Liver (tissue), 9 donors: Measurements from ENCODE around the gene INTS1. TPM values are rescaled to one million over a fixed set of nuclear protein-coding genes. Genes with fewer than 3 reads are reported as not detected.

Experiments
- DNase-seq: peaks from one replicate; pipeline ENCODE4 v3.0.0-alpha.2; 2017; ENCODE audit warnings: low spot score
- H3K27ac ChIP-seq, 2 donors: one replicate each; pipeline ENCODE4 v1.7.0; 2013; ENCODE audit warnings: inconsistent platforms in 2 of 2, low read length in 2 of 2, control low read depth in 1 of 2, low read depth in 1 of 2, mild to moderate bottlenecking in 1 of 2
- H3K27me3 ChIP-seq, 4 donors: one replicate each; pipeline versions ENCODE4 v1.6.1 to v1.7.0; 2013; ENCODE audit warnings: low read length in 3 of 4, inconsistent platforms in 1 of 4, mild to moderate bottlenecking in 1 of 4, moderate library complexity in 1 of 4; ENCODE audit not compliant: control insufficient read depth in 4 of 4, insufficient read depth in 4 of 4
- H3K36me3 ChIP-seq, 4 donors: one replicate each; pipeline versions ENCODE4 v1.6.1 to v1.7.0; 2013; ENCODE audit warnings: low read length in 3 of 4, mild to moderate bottlenecking in 3 of 4, low read depth in 1 of 4, moderate library complexity in 1 of 4; ENCODE audit not compliant: control insufficient read depth in 4 of 4, insufficient read depth in 3 of 4
- H3K4me1 ChIP-seq, 4 donors: one replicate each; pipeline versions ENCODE4 v1.6.1 to v1.7.0; 2013; ENCODE audit warnings: low read length in 3 of 4, mild to moderate bottlenecking in 3 of 4, moderate library complexity in 1 of 4; ENCODE audit not compliant: control insufficient read depth in 4 of 4, insufficient read depth in 4 of 4
- H3K4me3 ChIP-seq, 3 donors: one replicate each; pipeline versions ENCODE4 v1.6.1 to v1.7.0; 2013; ENCODE audit warnings: low read length in 3 of 3, control low read depth in 1 of 3, low read depth in 1 of 3, mild to moderate bottlenecking in 1 of 3
- H3K9ac ChIP-seq, 2 donors: one replicate each; pipeline ENCODE4 v1.7.0; 2013; ENCODE audit warnings: low read length in 2 of 2, mild to moderate bottlenecking in 2 of 2, moderate library complexity in 2 of 2, control low read depth in 1 of 2, low read depth in 1 of 2
- H3K9me3 ChIP-seq, 4 donors: one replicate each; pipeline versions ENCODE4 v1.6.1 to v1.7.0; 2013; ENCODE audit warnings: low read length in 3 of 4; ENCODE audit not compliant: control insufficient read depth in 4 of 4
- EGR1 ChIP-seq, 2 donors: IDR thresholded peaks; 2 replicates each; pipeline ENCODE4 v1.6.1; 2016 to 2018; ENCODE audit warnings: antibody characterized with exemption in 2 of 2, low read depth in 2 of 2
- FOXA1 ChIP-seq: IDR thresholded peaks from 2 replicates; pipeline ENCODE4 v1.6.1; 2016; ENCODE audit warnings: antibody characterized with exemption
- FOXA2 ChIP-seq: IDR thresholded peaks from 2 replicates; pipeline ENCODE4 v1.6.1; 2016; ENCODE audit warnings: antibody characterized with exemption
- GABPA ChIP-seq, 2 donors: IDR thresholded peaks in 1 of 2; conservative IDR thresholded peaks in 1 of 2; 2 replicates each; pipeline ENCODE4 v1.6.1; 2016; ENCODE audit warnings: antibody characterized with exemption in 2 of 2, mild to moderate bottlenecking in 1 of 2, moderate library complexity in 1 of 2
- HNF4G ChIP-seq: IDR thresholded peaks from 2 replicates; pipeline ENCODE4 v1.6.1; 2016; ENCODE audit warnings: antibody characterized with exemption
- JUND ChIP-seq, 2 donors: IDR thresholded peaks; 2 replicates each; pipeline ENCODE4 v1.6.1; 2016; ENCODE audit warnings: antibody characterized with exemption in 2 of 2
- NR2F2 ChIP-seq: IDR thresholded peaks from 2 replicates; pipeline ENCODE4 v1.6.1; 2016; ENCODE audit warnings: antibody characterized with exemption
- RAD21 ChIP-seq, 2 donors: IDR thresholded peaks; 2 replicates each; pipeline ENCODE4 v1.6.1; 2016; ENCODE audit warnings: antibody characterized with exemption in 2 of 2, mild to moderate bottlenecking in 2 of 2
- RXRA ChIP-seq, 2 donors: IDR thresholded peaks; 2 replicates each; pipeline ENCODE4 v1.6.1; 2017 to 2018; ENCODE audit warnings: antibody characterized with exemption in 2 of 2, mild to moderate bottlenecking in 1 of 2
- SP1 ChIP-seq: IDR thresholded peaks from 2 replicates; pipeline ENCODE4 v1.6.1; 2018; ENCODE audit warnings: antibody characterized with exemption, mild to moderate bottlenecking
- TAF1 ChIP-seq: conservative IDR thresholded peaks from 2 replicates; pipeline ENCODE4 v1.6.1; 2016; ENCODE audit warnings: antibody characterized with exemption, mild to moderate bottlenecking
- YY1 ChIP-seq: IDR thresholded peaks from 2 replicates; pipeline ENCODE4 v1.6.1; 2016; ENCODE audit warnings: antibody characterized with exemption, mild to moderate bottlenecking
- WGBS: extraction: QIAGEN DNeasy Blood & Tissue Kit; methylation state at CpG from one replicate; pipeline ENCODE4 v1.1.7; 2013; 5-methylcytosine and 5-hydroxymethylcytosine counted together
- polyA plus RNA-seq, 2 donors: library from polyadenylated mRNA; stranded (reverse) in 1 of 2; unstranded in 1 of 2; fragments of 200-250 nt in 1 of 2; fragments of >200 nt in 1 of 2; fragmentation: Nextera tagmentation in 1 of 2; extraction: Ambion mirVana in 1 of 2; gene quantifications; one replicate each; pipeline versions ENCODE4 v1.2.1 to v1.2.3, GENCODE V29; 2013 to 2015
- total RNA-seq, 2 donors: library from RNA; depleted of rRNA; stranded (reverse); fragments of >200 nt; gene quantifications; one replicate each; pipeline ENCODE4 v1.2.3, GENCODE V29; 2014
- TF ChIP-seq, protein P1 (sequence below): IDR thresholded peaks from 2 replicates; pipeline ENCODE4 v1.6.1; 2016; ENCODE audit warnings: antibody characterized with exemption
- TF ChIP-seq, protein P2 (sequence below): IDR thresholded peaks from 2 replicates; pipeline ENCODE4 v1.6.1; 2016; ENCODE audit warnings: antibody characterized with exemption
- TF ChIP-seq, protein P3 (sequence below): fragments of 150-350 bp; IDR thresholded peaks from 2 replicates; pipeline ENCODE4 v1.5.1; 2017; ENCODE audit warnings: improper control_type of control experiment, low read depth, low read length; ENCODE audit not compliant: missing input control
- TF ChIP-seq, protein P4 (sequence below): IDR thresholded peaks from 2 replicates; pipeline ENCODE4 v1.6.1; 2016; ENCODE audit warnings: antibody characterized with exemption
- donor health status: healthy.
- donor health status: healthy.
- donor health status: healthy.
- donor health status: healthy.
- donor health status: healthy.

Gene INTS1
- total and polyA plus RNA-seq, 4 donors = 14.6 to 37.9 (median 30.7) TPM

DNA sequence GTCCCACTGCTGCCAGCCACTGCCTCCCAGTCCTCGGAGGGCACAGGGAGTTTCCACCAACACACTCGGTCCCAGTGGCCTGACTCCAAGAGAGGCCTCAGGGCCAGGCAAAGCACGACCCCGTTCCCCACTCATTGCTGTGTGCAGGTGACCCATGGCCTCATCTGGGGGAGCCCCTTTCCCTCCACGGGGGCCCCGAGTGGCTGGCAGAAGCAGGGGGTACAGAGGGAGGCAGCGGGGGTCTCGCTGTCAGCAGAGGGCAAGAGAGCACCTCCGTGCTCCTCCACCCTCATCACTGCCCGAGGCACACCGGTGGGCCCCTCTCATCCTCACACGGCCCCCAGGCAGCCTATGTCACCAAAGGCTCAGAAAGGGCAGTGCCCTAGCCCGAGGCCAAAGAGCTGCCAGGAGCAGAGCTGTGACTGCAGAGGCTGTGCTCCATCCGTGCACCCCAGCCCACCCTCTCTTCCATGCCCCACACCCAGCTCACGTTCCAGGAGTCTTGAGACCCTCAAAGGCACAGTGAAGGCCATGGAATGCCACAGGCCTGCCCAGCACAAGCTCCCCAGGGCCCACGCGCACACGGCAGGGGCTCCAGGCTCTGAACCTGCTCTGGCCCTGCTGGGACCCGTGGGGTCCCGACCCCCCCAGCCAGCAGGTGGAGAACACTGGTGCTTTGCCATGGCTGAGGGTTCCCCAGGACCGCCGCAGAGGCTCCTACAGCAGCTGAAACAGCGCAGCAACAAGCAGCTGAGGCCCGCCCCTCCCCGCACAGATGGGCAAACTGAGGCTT, 70.9 kb downstream of the INTS1 start:
- TF ChIP-seq, protein P1, sequence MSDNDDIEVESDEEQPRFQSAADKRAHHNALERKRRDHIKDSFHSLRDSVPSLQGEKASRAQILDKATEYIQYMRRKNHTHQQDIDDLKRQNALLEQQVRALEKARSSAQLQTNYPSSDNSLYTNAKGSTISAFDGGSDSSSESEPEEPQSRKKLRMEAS = no peak
- TF ChIP-seq, protein P2, sequence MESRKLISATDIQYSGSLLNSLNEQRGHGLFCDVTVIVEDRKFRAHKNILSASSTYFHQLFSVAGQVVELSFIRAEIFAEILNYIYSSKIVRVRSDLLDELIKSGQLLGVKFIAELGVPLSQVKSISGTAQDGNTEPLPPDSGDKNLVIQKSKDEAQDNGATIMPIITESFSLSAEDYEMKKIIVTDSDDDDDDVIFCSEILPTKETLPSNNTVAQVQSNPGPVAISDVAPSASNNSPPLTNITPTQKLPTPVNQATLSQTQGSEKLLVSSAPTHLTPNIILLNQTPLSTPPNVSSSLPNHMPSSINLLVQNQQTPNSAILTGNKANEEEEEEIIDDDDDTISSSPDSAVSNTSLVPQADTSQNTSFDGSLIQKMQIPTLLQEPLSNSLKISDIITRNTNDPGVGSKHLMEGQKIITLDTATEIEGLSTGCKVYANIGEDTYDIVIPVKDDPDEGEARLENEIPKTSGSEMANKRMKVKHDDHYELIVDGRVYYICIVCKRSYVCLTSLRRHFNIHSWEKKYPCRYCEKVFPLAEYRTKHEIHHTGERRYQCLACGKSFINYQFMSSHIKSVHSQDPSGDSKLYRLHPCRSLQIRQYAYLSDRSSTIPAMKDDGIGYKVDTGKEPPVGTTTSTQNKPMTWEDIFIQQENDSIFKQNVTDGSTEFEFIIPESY = no peak
- no peak for TF ChIP-seq HNF4G
- no peak for TF ChIP-seq SP1
- TF ChIP-seq FOXA1 = no peak
- no peak for TF ChIP-seq EGR1 (IDR thresholded peaks at IDR 0.05; ENCODE audit: low read depth in 2 of 2)
- TF ChIP-seq, protein P3, sequence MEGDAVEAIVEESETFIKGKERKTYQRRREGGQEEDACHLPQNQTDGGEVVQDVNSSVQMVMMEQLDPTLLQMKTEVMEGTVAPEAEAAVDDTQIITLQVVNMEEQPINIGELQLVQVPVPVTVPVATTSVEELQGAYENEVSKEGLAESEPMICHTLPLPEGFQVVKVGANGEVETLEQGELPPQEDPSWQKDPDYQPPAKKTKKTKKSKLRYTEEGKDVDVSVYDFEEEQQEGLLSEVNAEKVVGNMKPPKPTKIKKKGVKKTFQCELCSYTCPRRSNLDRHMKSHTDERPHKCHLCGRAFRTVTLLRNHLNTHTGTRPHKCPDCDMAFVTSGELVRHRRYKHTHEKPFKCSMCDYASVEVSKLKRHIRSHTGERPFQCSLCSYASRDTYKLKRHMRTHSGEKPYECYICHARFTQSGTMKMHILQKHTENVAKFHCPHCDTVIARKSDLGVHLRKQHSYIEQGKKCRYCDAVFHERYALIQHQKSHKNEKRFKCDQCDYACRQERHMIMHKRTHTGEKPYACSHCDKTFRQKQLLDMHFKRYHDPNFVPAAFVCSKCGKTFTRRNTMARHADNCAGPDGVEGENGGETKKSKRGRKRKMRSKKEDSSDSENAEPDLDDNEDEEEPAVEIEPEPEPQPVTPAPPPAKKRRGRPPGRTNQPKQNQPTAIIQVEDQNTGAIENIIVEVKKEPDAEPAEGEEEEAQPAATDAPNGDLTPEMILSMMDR = no peak
- TF ChIP-seq, protein P4, sequence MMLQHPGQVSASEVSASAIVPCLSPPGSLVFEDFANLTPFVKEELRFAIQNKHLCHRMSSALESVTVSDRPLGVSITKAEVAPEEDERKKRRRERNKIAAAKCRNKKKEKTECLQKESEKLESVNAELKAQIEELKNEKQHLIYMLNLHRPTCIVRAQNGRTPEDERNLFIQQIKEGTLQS = no peak
- TF ChIP-seq TAF1 = no peak
- no peak for TF ChIP-seq RAD21 (IDR thresholded peaks at IDR 0.05)
- no peak for TF ChIP-seq RXRA (IDR thresholded peaks at IDR 0.05)
- no peak for TF ChIP-seq YY1
- TF ChIP-seq NR2F2 = no peak
- TF ChIP-seq GABPA (IDR thresholded peaks at IDR 0.05 in 1 of 2, conservative IDR thresholded peaks at IDR 0.05 in 1 of 2) = no peak
- TF ChIP-seq JUND (IDR thresholded peaks at IDR 0.05) = no peak

DNA sequence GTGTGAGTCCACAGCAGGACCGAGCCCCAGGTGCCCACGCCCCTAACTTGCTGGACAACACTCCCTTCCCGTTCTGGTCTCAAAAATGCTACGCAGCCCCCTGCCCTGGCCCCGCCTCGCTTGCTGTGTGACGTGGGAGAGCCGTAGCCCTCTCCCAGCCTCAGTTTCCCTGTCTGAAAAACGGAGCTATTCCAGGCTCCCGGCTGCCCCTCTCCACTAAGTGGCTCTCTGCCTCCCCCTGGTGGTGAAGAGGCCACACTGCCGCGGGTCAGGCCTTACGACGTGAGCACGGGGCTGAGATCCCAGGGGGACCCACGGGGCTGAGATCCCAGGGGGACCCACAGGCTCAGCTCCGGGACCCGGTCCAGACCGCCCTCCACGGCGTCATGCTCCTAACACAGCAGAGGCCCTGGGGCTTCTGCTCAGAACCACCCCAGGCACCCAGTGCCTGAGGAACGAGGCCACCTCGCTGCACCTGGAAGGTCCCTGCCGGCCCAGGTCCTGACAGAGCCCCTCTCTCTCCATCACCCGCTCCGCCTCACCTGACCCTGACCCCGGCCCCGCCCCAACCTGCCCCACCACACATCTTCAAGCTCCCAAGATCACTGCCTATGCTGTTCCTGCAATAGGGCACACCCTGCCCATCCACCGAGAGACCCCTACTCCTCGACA, 71.6 kb downstream of the INTS1 start:
- peak; percentile 84 for DNase-seq
- Histone ChIP-seq H3K4me3 (no peak overlapping the region), H3K27me3 (no peaks in the 10 kb centered on the region), H3K4me1 (peaks cover 0 to 2% (median 0%) of the 10 kb centered on the region in 4 donors), H3K27ac (no peak overlapping the region), H3K9me3 (no peaks in the 10 kb centered on the region), H3K9ac (no peak overlapping the region), H3K36me3 (peaks cover 0 to 4% (median 0%) of the 10 kb centered on the region in 4 donors)
- TF ChIP-seq, protein P3 = peak; percentile 95
- peak in 1 of 2 donors; percentile 82 for TF ChIP-seq RAD21 (IDR thresholded peaks at IDR 0.05)
- TF ChIP-seq FOXA2 = no peak
- TF ChIP-seq, protein P4 = no peak
- TF ChIP-seq RXRA (IDR thresholded peaks at IDR 0.05) = no peak
- WGBS = 21% methylated on average over 30 of the region's 30 CpGs

More for the DNA sequence above, 70.9 kb downstream of the INTS1 start:
- Histone ChIP-seq H3K9ac (no peak overlapping the region), H3K27me3 (no peaks in the 10 kb centered on the region), H3K4me1 (peaks cover 0 to 2% (median 0%) of the 10 kb centered on the region in 4 donors), H3K36me3 (peaks cover 0 to 4% (median 0%) of the 10 kb centered on the region in 4 donors), H3K9me3 (no peaks in the 10 kb centered on the region), H3K4me3 (no peak overlapping the region), H3K27ac (no peak overlapping the region)
- no peak for DNase-seq
- 75% methylated on average over 25 of the region's 25 CpGs for WGBS
